Neural cell (in vitro differentiated cells): ENCODE data around the gene FBXL17. TPM values are rescaled to one million over a fixed set of nuclear protein-coding genes. Genes with fewer than 3 reads are reported as not detected.

Experiments
- H2AFZ ChIP-seq: fragments of 200-600, 300-800 bp; sonication (generic), shearing (Covaris generic); 2 replicates; pipeline ENCODE4 v1.6.0; 2014; ENCODE audit warnings: low read depth, mild to moderate bottlenecking, antibody characterized with exemption, low read length, moderate library complexity
- H3F3A ChIP-seq: fragments of 200-600 bp; shearing (Covaris generic); 2 replicates; pipeline ENCODE4 v1.6.1; 2016; ENCODE audit warnings: mild to moderate bottlenecking, moderate library complexity, mixed read lengths, antibody characterized with exemption, low read length; ENCODE audit not compliant: insufficient read depth, poor library complexity, severe bottlenecking
- H3K27ac ChIP-seq: fragments of 200-600, 300-800 bp; sonication (generic), shearing (Covaris generic); 2 replicates; pipeline ENCODE4 v1.5.1; 2014; ENCODE audit warnings: mild to moderate bottlenecking, low read length, moderate library complexity
- H3K27me3 ChIP-seq: fragments of 300-800, 200-600 bp; sonication (generic), shearing (Covaris generic); 2 replicates; pipeline ENCODE4 v1.6.0; 2014; ENCODE audit warnings: mild to moderate bottlenecking, low read depth, low read length, moderate library complexity; ENCODE audit not compliant: insufficient read depth
- H3K36me3 ChIP-seq: fragments of 300-800, 200-600 bp; sonication (generic), shearing (Covaris generic); 2 replicates; pipeline ENCODE4 v1.5.1; 2014; ENCODE audit warnings: mild to moderate bottlenecking, antibody characterized with exemption, low read length, moderate library complexity; ENCODE audit not compliant: insufficient read depth
- H3K4me2 ChIP-seq: fragments of 300-800, 200-600 bp; sonication (generic), shearing (Covaris generic); 2 replicates; pipeline ENCODE4 v1.6.0; 2014; ENCODE audit warnings: mild to moderate bottlenecking, low read length
- H3K4me3 ChIP-seq: fragments of 300-800, 200-600 bp; sonication (generic), shearing (Covaris generic); 2 replicates; pipeline ENCODE4 v1.5.1; 2014; ENCODE audit warnings: mild to moderate bottlenecking, low read length, moderate library complexity
- H3K79me2 ChIP-seq: fragments of 200-600 bp; shearing (Covaris generic); replicated peaks from 2 replicates; pipeline ENCODE4 v1.6.0; 2014; ENCODE audit warnings: mild to moderate bottlenecking, low read length, moderate library complexity; ENCODE audit not compliant: insufficient read depth
- H3K9ac ChIP-seq: fragments of 300-800, 200-600 bp; sonication (generic), shearing (Covaris generic); 2 replicates; pipeline ENCODE4 v1.6.1; 2016; ENCODE audit warnings: mild to moderate bottlenecking, low read length, mixed read lengths
- H3K9me2 ChIP-seq: fragments of 200-600 bp; shearing (Covaris generic); 2 replicates; pipeline ENCODE4 v1.6.1; 2016; ENCODE audit warnings: mild to moderate bottlenecking, low read length, mixed read lengths; ENCODE audit not compliant: insufficient read depth
- H3K9me3 ChIP-seq: fragments of 200-600, 300-800 bp; sonication (generic), shearing (Covaris generic); 2 replicates; pipeline ENCODE4 v1.6.1; 2016; ENCODE audit warnings: mild to moderate bottlenecking, mixed run types, low read length, moderate library complexity, mixed read lengths
- H4K20me1 ChIP-seq: fragments of 200-600 bp; shearing (Covaris generic); 2 replicates; pipeline ENCODE4 v1.6.1; 2016; ENCODE audit warnings: mild to moderate bottlenecking, mixed run types; ENCODE audit not compliant: insufficient read depth
- EP300 ChIP-seq: fragments of 450-650 bp; conservative IDR thresholded peaks from 2 replicates; pipeline ENCODE4 v1.6.1; 2014; ENCODE audit warnings: antibody characterized with exemption, mild to moderate bottlenecking, moderate library complexity; ENCODE audit not compliant: poor library complexity, severe bottlenecking
- EZH2 ChIP-seq: fragments of 200-600, 300-800 bp; shearing (Covaris generic), sonication (generic); IDR thresholded peaks from 2 replicates; pipeline ENCODE4 v1.6.1; 2014; ENCODE audit warnings: antibody characterized with exemption, low read length, borderline replicate concordance, mild to moderate bottlenecking; ENCODE audit not compliant: insufficient read depth, poor library complexity, severe bottlenecking
- MXI1 ChIP-seq: fragments of 450-650 bp; conservative IDR thresholded peaks from 2 replicates; pipeline ENCODE4 v1.6.1; 2014; ENCODE audit warnings: antibody characterized with exemption, mild to moderate bottlenecking; ENCODE audit not compliant: poor library complexity, severe bottlenecking
- POLR2AphosphoS5 ChIP-seq: IDR thresholded peaks from 2 replicates; pipeline ENCODE4 v1.6.1; 2012
- RAD21 ChIP-seq: fragments of 450-650 bp; conservative IDR thresholded peaks from 2 replicates; pipeline ENCODE4 v1.6.1; 2014; ENCODE audit warnings: antibody characterized with exemption, mild to moderate bottlenecking, moderate library complexity
- REST ChIP-seq: IDR thresholded peaks from 2 replicates; pipeline ENCODE4 v1.6.1; 2012; ENCODE audit warnings: borderline replicate concordance
- SMC3 ChIP-seq: fragments of 450-650 bp; conservative IDR thresholded peaks from 2 replicates; pipeline ENCODE4 v1.6.1; 2014; ENCODE audit warnings: antibody characterized with exemption, mild to moderate bottlenecking, moderate library complexity; ENCODE audit not compliant: poor library complexity
- TAF1 ChIP-seq: IDR thresholded peaks from 2 replicates; pipeline ENCODE4 v1.6.1; 2012; ENCODE audit warnings: low read depth
- polyA plus RNA-seq: library from polyadenylated mRNA; depleted of rRNA; stranded (reverse); fragments of >200 nt; gene quantifications from 2 replicates; pipeline ENCODE4 v1.2.3, GENCODE V29; 2014
- TF ChIP-seq, protein P1 (sequence below): fragments of 450-650 bp; IDR thresholded peaks from 2 replicates; pipeline ENCODE4 v1.5.1; 2014; ENCODE audit warnings: antibody characterized with exemption, mild to moderate bottlenecking, moderate library complexity; ENCODE audit not compliant: poor library complexity, severe bottlenecking

Gene FBXL17
- polyA plus RNA-seq, 1 donor from 2014 or later, result 19.6 TPM

GRCh38 chr5:108280960-108281569 lies 100.8 kb downstream of the FBXL17 start:
- H3K9me3 ChIP-seq, result peaks cover 6% of the 10 kb centered on the region
- H3K36me3 ChIP-seq, result no peaks in the 10 kb centered on the region
- H4K20me1 ChIP-seq, result no peaks in the 10 kb centered on the region
- TF ChIP-seq, protein P1, sequence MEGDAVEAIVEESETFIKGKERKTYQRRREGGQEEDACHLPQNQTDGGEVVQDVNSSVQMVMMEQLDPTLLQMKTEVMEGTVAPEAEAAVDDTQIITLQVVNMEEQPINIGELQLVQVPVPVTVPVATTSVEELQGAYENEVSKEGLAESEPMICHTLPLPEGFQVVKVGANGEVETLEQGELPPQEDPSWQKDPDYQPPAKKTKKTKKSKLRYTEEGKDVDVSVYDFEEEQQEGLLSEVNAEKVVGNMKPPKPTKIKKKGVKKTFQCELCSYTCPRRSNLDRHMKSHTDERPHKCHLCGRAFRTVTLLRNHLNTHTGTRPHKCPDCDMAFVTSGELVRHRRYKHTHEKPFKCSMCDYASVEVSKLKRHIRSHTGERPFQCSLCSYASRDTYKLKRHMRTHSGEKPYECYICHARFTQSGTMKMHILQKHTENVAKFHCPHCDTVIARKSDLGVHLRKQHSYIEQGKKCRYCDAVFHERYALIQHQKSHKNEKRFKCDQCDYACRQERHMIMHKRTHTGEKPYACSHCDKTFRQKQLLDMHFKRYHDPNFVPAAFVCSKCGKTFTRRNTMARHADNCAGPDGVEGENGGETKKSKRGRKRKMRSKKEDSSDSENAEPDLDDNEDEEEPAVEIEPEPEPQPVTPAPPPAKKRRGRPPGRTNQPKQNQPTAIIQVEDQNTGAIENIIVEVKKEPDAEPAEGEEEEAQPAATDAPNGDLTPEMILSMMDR, result no peak
- TF ChIP-seq SMC3, result no peak
- TF ChIP-seq EP300, result no peak
- TF ChIP-seq EZH2, result no peak
- no peak for TF ChIP-seq POLR2AphosphoS5
- no peak overlapping the region for H3K9ac ChIP-seq
- H3K27ac ChIP-seq, result no peak overlapping the region
- H3F3A ChIP-seq, result no peaks in the 10 kb centered on the region
- H3K4me3 ChIP-seq, result no peak overlapping the region
- no peaks in the 10 kb centered on the region for H3K79me2 ChIP-seq
- H3K27me3 ChIP-seq, result no peaks in the 10 kb centered on the region
- H3K4me2 ChIP-seq, result no peak overlapping the region
- H2AFZ ChIP-seq, result no peak overlapping the region
- no peaks in the 10 kb centered on the region for H3K9me2 ChIP-seq

DNA sequence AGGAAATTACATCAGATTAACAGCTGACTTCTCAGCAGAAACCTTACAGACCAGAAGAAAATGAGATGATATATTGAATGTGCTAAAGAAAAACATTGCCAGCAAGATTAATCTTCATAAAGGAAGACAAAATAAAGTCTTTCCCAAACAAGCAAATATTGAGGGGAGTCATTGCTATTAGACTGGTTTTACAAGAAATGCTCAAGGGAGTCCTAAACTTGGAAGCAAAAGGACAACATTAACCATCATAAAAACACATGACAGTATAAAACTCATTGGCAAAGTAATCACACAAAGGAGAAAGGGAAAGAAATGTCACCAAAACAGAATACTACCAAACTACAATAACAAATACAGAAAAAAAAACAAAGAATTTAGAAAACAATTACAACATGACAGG lies 101.7 kb downstream of the FBXL17 start:
- H3K36me3 ChIP-seq, result no peaks in the 10 kb centered on the region
- H3F3A ChIP-seq, result no peaks in the 10 kb centered on the region
- no peaks in the 10 kb centered on the region for H3K9me2 ChIP-seq
- TF ChIP-seq EZH2, result no peak
- TF ChIP-seq SMC3, result no peak
- no peak for TF ChIP-seq EP300
- TF ChIP-seq POLR2AphosphoS5, result no peak
- no peak for TF ChIP-seq TAF1
- H3K4me3 ChIP-seq, result no peak overlapping the region
- no peak overlapping the region for H3K9ac ChIP-seq
- H3K9me3 ChIP-seq, result peaks cover 6% of the 10 kb centered on the region
- no peak overlapping the region for H3K4me2 ChIP-seq
- H2AFZ ChIP-seq, result no peak overlapping the region
- H3K79me2 ChIP-seq, result no peaks in the 10 kb centered on the region
- no peaks in the 10 kb centered on the region for H3K27me3 ChIP-seq
- H4K20me1 ChIP-seq, result no peaks in the 10 kb centered on the region
- no peak overlapping the region for H3K27ac ChIP-seq

DNA sequence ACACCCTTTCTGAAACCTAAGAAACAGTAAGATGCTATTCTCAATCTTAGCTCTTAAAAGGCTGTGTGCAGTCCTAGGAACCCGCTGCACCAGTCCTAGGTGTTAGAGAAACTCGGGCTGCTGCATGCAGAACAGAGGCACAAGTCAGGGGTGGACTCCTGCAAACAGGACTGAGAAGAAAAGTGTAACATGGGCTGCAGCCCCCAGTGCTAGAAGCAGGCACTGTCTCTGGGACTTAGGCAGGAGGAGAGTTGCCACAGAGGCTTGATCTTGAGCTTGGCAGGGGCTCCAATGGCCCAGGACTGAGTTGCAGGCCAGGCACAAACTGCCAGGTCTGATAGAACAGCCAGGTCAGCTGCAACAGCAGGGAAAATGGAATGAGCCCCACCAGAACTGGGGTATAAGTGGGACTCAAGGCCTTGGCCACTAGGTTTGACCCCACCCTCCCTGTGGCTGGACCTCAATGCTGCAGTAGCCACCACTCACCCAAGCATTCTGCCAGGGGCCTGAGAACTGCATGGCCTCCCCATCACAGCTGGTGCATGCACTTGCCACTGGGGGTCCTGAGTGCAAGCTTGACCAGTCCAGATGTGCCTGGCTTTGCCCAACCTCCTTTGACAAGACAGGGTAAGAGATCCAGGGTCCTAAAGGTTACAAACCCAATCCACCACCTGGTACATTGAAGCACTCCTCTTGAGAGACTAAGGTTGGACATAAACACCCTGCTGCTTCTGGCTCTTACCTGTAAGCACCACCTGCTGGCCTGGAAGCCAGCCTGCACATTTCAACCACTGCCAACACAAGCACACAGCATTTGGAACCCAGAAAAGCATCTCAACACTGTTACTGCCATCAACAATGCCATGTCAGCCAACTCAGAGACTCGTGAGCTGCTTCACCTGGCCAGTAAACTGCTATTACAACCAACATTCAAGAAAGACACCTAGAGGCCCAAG lies 103.3 kb downstream of the FBXL17 start:
- Histone ChIP-seq H3K36me3 (no peaks in the 10 kb centered on the region), H3K4me2 (no peak overlapping the region)
- no peak for TF ChIP-seq EP300
- TF ChIP-seq EZH2, result no peak
- TF ChIP-seq SMC3, result no peak
- TF ChIP-seq MXI1, result no peak
- no peak for TF ChIP-seq RAD21
- TF ChIP-seq, protein P1, result no peak
- no peak for TF ChIP-seq TAF1
- no peak for TF ChIP-seq REST
- no peak for TF ChIP-seq POLR2AphosphoS5

More for the DNA sequence above, 103.3 kb downstream of the FBXL17 start:
- Histone ChIP-seq H3K27me3 (no peaks in the 10 kb centered on the region), H3K9me2 (no peaks in the 10 kb centered on the region), H3K9me3 (peaks cover 6% of the 10 kb centered on the region), H3F3A (no peaks in the 10 kb centered on the region), H2AFZ (no peak overlapping the region), H3K27ac (no peak overlapping the region), H3K4me3 (no peak overlapping the region), H3K79me2 (no peaks in the 10 kb centered on the region), H4K20me1 (no peaks in the 10 kb centered on the region), H3K9ac (no peak overlapping the region)
